ENCODE measurements around the gene SSTR4.

- TF ChIP-seq BACH2 (CRISPR knock-in tag; IDR thresholded peaks at IDR 0.05; ENCODE audit: borderline replicate concordance) (no peak), ARNTL (CRISPR knock-in tag; IDR thresholded peaks at IDR 0.05; ENCODE audit: borderline replicate concordance, low read depth) (no peak), ZNF70 (CRISPR knock-in tag; IDR thresholded peaks at IDR 0.05) (no peak)
Measured at GRCh38 chr20:23008667-23009066, 26.4 kb upstream of the SSTR4 start.
